WI38 (cell line): ENCODE data around the gene GABRP.

Source experiments
- H3K4me3 ChIP-seq: 2 replicates; pipeline ENCODE4 v1.5.1; 2011; ENCODE audit warnings: low read depth, mild to moderate bottlenecking, control low read depth, low read length
- CTCF ChIP-seq: IDR thresholded peaks from 2 replicates; pipeline ENCODE4 v1.5.1; 2012; ENCODE audit warnings: low read depth, mild to moderate bottlenecking, control low read depth, low read length

The GABRP gene

GRCh38 chr5:170785416-170785815 lies 1.9 kb downstream of the GABRP start:
- TF ChIP-seq CTCF, result no peak
- H3K4me3 ChIP-seq, result no peak overlapping the region

- H3K4me3 ChIP-seq, result no peak overlapping the region
- TF ChIP-seq CTCF, result no peak
These were observed 3.7 kb downstream of the GABRP start for GRCh38 chr5:170787216-170787615.

- H3K4me3 ChIP-seq, result no peak overlapping the region
- no peak for TF ChIP-seq CTCF
These were observed 5.2 kb downstream of the GABRP start for GRCh38 chr5:170788626-170789304.

- H3K4me3 ChIP-seq, result no peak overlapping the region
- TF ChIP-seq CTCF, result peak; percentile 46; the same call in 1 of the 2 replicates
These were observed 7.9 kb downstream of the GABRP start for GRCh38 chr5:170791325-170791954.

- H3K4me3 ChIP-seq, result no peak overlapping the region
- no peak for TF ChIP-seq CTCF
These were observed 9.4 kb downstream of the GABRP start for GRCh38 chr5:170792878-170793277.

GRCh38 chr5:170795154-170795553 lies 11.6 kb downstream of the GABRP start:
- no peak for TF ChIP-seq CTCF
- no peak overlapping the region for H3K4me3 ChIP-seq

- no peak for TF ChIP-seq CTCF
- H3K4me3 ChIP-seq, result no peak overlapping the region
These were observed 22.1 kb downstream of the GABRP start for GRCh38 chr5:170805666-170806065.
